Aorta (tissue), 5 donors: ENCODE results near the gene CBX8. TPM values are rescaled to one million over a fixed set of nuclear protein-coding genes. Genes with fewer than 3 reads are reported as not detected.
A peak's percentile ranks its signal among the peaks of the same experiment; 100 is the strongest.

Experiments used
- ATAC-seq: fragments of 200-7000 bp; cut with Tn5 transposase; one replicate; pipeline ENCODE4 v1.9.1; 2022; ENCODE audit warnings: moderate library complexity; ENCODE audit not compliant: low FRiP score
- DNase-seq, 2 donors: peaks; one replicate each; pipeline ENCODE4 v3.0.0-alpha.2; 2020
- H3K27ac ChIP-seq, 2 donors: one replicate each; pipeline ENCODE4 v1.5.1; 2013; ENCODE audit warnings: low read length in 2 of 2, mild to moderate bottlenecking in 2 of 2, moderate library complexity in 2 of 2, control low read depth in 1 of 2, inconsistent platforms in 1 of 2, low read depth in 1 of 2
- H3K27me3 ChIP-seq, 2 donors: one replicate each; pipeline ENCODE4 v1.6.1; 2013; ENCODE audit warnings: control low read depth in 1 of 2, low read length in 1 of 2, mild to moderate bottlenecking in 1 of 2, moderate library complexity in 1 of 2; ENCODE audit not compliant: insufficient read depth in 2 of 2, control insufficient read depth in 1 of 2
- H3K36me3 ChIP-seq, 2 donors: one replicate each; pipeline ENCODE4 v1.6.1; 2013; ENCODE audit warnings: control low read depth in 1 of 2, low read length in 1 of 2, mild to moderate bottlenecking in 1 of 2; ENCODE audit not compliant: insufficient read depth in 2 of 2, control insufficient read depth in 1 of 2
- H3K4me1 ChIP-seq, 2 donors: one replicate each; pipeline ENCODE4 v1.6.1; 2013; ENCODE audit warnings: low read length in 2 of 2, control low read depth in 1 of 2, mild to moderate bottlenecking in 1 of 2, moderate library complexity in 1 of 2; ENCODE audit not compliant: insufficient read depth in 2 of 2, control insufficient read depth in 1 of 2
- H3K4me3 ChIP-seq, 2 donors: one replicate each; pipeline ENCODE4 v1.5.1; 2013; ENCODE audit warnings: low read length in 2 of 2, control low read depth in 1 of 2, mild to moderate bottlenecking in 1 of 2
- H3K9me3 ChIP-seq: one replicate; pipeline ENCODE4 v1.6.1; 2013; ENCODE audit warnings: mild to moderate bottlenecking, low read length; ENCODE audit not compliant: control insufficient read depth
- WGBS, 2 donors: extraction: QIAGEN DNeasy Blood & Tissue Kit; methylation state at CpG; one replicate each; pipeline ENCODE4 v1.1.7; 2013; 5-methylcytosine and 5-hydroxymethylcytosine counted together
- intact Hi-C, 2 donors: fragments of 100-400 bp; cut with DNase I; formaldehyde crosslinking; loops; one replicate each; pipeline versions ENCODE4 v1.14.2 to v1.15.0; 2022
- polyA plus RNA-seq, 2 donors: library from polyadenylated mRNA; stranded (reverse); fragments of 200-250 nt; gene quantifications; one replicate each; pipeline ENCODE4 v1.2.3, GENCODE V29; 2013
- total RNA-seq, 2 donors: library from RNA; stranded (reverse); fragmentation: NEBNext Ultra II Directional; extraction: Animal tissue kit (Norgen Biotek cat#: 25700); gene quantifications; one replicate each; pipeline ENCODE4 v1.2.1, GENCODE V29; 2021
- donor health status: healthy with polysubstance abuse.
- donor health status: Bipolar disorder and iron deficiency.
- donor health status: DM: no; HTN: no; CAD: no.
- donor health status: DM: no; HTN: no; CAD: no.
- donor health status: DM: yes; HTN: yes; CAD: no.

Gene CBX8
- total and polyA plus RNA-seq, 4 donors = 1.4 to 6.2 (median 3.9) TPM

DNA sequence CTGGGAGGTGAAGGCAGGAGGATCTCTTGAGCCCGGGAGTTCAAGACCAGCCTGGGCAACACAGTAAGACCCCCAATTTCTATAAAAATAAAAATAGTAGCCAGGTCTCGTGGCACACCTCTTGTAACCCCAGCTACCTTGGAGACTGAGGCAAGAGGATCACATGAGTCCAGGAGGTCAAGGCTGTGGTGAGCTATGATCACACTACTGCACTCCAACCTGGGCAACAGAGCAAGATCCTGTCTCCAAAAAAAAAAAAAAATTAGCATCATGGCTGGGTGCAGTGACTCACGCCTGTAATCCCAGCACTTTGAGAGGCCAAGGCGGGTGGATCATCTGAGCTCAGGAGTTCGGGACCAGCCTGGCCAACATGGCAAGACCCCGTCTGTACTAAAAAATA, 25.6 kb downstream of the CBX8 start:
- no peaks in the 10 kb centered on the region for H3K27me3 ChIP-seq
- H3K27ac ChIP-seq = no peak overlapping the region
- DNase-seq (peak in 1 of 2 donors; percentile 19), ATAC-seq (no peak)
- no peaks in the 10 kb centered on the region for H3K36me3 ChIP-seq
- H3K4me1 ChIP-seq = no peaks in the 10 kb centered on the region
- H3K4me3 ChIP-seq = no peak overlapping the region
- intact Hi-C loops = no loop called here
- no peaks in the 10 kb centered on the region for H3K9me3 ChIP-seq
- WGBS, 2 donors = 85 to 92% methylated on average over 6 of the region's 6 CpGs

DNA sequence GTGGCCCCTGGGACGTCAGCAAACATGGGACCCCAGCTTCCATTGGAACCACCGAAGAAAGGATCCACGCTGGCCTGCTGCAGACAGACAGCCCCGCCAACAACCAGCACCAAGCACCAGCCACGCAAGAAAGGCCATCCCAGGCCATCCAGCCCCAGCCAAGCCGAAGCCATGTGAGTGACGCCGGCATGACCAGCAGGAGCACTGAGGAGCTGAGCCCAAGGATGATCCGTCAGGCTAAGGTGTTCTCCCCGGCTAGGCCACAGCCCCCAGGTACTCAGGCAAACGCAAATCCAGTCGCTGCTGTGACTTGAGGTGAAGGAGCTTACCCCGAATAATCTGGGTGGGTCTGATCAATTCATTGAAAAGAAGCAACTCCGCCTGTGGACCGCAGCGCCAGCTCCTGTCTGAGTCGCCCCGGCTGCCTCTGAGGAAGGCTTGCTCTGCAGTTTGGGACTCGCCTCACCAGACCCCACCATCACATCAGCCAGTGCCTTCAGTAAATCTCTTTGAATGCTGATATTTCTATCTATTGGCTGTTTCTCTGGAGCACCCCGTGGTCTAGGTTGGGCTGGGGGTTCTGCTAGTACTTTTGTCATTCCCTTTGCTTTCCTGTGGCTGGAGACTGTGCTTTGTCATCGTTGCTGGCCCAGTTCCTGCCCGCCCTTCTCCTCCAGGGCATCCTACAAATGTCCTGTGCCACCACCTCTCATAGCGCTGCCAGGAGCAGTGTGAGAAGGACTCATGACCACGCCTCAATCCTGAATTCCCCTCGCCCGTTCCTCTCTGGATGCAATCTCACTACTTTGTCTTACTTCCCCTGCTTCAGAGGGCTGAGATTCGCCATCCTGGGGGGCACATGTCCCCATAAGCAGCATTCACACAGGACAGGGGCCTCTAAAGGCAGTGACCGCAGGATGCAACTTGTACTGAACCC, 27.0 kb downstream of the CBX8 start:
- peak in 1 of 2 donors; percentile 62 for DNase-seq
- no peaks in the 10 kb centered on the region for H3K36me3 ChIP-seq
- no peaks in the 10 kb centered on the region for H3K27me3 ChIP-seq
- intact Hi-C loops = no loop called here
- no peak overlapping the region for H3K27ac ChIP-seq
- no peak for ATAC-seq
- no peak overlapping the region for H3K4me3 ChIP-seq
- WGBS, 2 donors = 91 to 93% methylated on average over 28 of the region's 28 CpGs
- H3K9me3 ChIP-seq = no peaks in the 10 kb centered on the region
- H3K4me1 ChIP-seq = no peaks in the 10 kb centered on the region

DNA sequence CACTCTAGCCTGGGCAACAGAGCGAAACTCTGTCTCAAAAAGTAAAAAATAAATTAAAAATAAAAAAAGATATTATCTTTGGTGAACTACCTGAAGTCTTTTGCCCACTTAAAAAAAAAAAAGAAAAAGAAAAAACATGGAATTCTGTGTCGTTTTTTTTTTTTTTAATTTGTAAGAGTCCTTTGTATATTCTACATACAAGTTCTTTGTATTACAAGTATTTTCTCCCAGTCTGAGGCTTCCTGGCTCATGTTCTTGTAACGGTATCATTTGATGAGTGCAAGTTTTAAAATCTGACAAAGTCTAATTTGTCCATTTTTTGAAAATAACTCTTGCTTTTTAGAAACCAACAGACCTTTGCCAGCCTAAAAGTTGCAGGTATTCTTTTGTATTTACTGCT, 31.2 kb downstream of the CBX8 start:
- Histone ChIP-seq H3K9me3 (no peaks in the 10 kb centered on the region), H3K27me3 (no peaks in the 10 kb centered on the region), H3K36me3 (no peaks in the 10 kb centered on the region), H3K27ac (no peak overlapping the region), H3K4me1 (no peaks in the 10 kb centered on the region), H3K4me3 (no peak overlapping the region)
- WGBS, 2 donors = 76% methylated on average over 3 of the region's 3 CpGs
- no peak for DNase-seq
- no peak for ATAC-seq
- intact Hi-C loops = no loop called here

DNA sequence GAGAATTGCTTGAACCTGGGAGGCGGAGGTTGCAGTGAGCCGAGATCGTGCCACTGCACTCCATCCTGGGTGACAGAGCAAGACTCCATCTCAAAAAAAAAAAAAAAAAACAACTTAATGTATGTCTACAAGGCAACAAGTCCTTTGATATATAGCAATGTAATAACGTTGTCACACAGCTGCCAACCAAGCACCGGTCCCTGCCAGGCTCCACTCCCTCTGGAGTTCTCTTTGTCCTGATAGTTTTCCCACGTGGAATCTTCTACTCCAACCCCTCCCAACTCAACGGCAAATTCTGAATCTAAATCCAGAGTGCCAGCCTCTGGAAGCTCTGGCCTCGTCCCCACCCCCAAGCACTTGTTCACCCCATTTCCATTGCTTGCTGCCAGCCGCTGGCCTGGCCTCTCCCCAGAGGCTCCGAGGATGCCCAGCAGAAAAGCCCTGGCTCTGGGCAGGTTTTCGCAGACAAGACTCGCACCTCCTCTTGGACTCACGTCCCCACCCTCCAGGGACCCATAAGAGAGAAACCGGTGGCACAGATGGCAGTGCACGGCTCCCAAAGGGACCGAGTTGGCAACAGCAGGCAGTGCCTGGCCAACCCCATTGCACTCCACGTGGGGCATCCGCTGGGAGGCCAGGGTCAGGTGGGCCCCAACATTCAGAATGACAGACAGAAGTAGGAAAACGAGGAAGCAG, 34.8 kb downstream of the CBX8 start:
- DNase-seq = peak in 1 of 2 donors; percentile 68
- Histone ChIP-seq H3K36me3 (no peaks in the 10 kb centered on the region), H3K9me3 (no peaks in the 10 kb centered on the region), H3K27ac (no peak overlapping the region), H3K27me3 (no peaks in the 10 kb centered on the region), H3K4me1 (no peaks in the 10 kb centered on the region), H3K4me3 (no peak overlapping the region)
- WGBS, 2 donors = 46 to 58% methylated on average over 19 of the region's 19 CpGs
- ATAC-seq = no peak
- intact Hi-C loops = no loop called here

DNA sequence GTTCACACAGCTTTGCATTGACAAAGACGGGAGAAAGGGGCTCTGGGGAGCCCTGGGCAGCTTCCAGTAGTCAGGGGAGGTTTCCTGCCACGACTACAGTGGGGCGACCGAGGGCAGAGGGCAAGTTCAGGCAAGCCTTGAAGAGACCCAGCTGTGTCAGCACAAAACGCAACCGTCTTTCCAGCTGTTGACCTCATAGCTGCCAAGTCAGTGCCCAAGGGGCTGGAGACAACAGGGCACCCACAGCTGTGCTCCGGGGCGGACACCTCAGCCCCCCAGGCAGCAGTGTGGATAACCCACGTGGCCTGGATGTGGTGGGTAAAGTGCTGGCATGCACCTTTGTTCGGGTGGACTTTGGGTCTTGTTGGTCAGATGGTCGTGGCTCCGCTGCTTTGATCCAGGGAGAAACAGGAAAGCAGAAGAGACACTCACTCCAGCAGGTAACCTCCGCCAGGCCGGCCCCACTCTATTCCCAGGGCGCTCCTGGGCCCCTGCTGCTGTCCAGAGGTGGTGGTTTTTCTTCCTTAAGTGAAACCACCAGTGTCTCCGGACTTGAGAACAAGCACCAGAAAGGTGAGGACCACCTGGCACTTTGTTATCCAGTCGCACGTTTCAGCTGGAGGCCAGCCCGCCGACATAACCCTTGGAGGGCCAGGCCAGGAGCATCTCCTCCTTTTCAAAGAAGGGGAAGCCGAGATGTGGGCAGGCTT, 36.5 kb downstream of the CBX8 start:
- Histone ChIP-seq H3K4me3 (no peak overlapping the region), H3K9me3 (no peaks in the 10 kb centered on the region), H3K36me3 (no peaks in the 10 kb centered on the region), H3K27ac (no peak overlapping the region), H3K27me3 (no peaks in the 10 kb centered on the region), H3K4me1 (no peaks in the 10 kb centered on the region)
- peak in 1 of 2 donors; percentile 51 for DNase-seq
- WGBS, 2 donors = 83 to 89% methylated on average over 21 of the region's 21 CpGs
- ATAC-seq = no peak
- intact Hi-C loops = no loop called here

DNA sequence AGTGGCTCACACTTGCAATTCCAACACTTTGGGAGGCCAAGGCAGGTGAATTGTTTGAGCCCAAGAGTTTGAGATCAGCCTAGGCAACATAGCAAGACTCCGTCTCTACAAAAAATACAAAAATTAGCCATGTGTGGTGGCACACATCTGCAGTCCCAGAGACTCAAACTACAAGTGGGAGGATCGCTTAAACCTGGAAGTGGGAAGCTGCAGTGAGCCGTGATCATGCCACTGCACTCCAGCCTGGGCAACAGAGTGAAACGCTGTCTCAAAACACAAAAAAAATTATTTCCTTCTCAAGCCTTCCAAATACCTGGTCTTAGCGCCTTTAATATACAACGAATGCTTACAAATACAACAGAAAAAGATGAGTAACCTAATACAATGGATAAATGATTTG, 38.6 kb downstream of the CBX8 start:
- no peak overlapping the region for H3K27ac ChIP-seq
- DNase-seq (no peak), ATAC-seq (no peak)
- no peaks in the 10 kb centered on the region for H3K4me1 ChIP-seq
- WGBS, 2 donors = 91 to 92% methylated on average over 6 of the region's 6 CpGs
- no peak overlapping the region for H3K4me3 ChIP-seq
- H3K27me3 ChIP-seq = no peaks in the 10 kb centered on the region
- no peaks in the 10 kb centered on the region for H3K9me3 ChIP-seq
- intact Hi-C loops = no loop called here
- no peaks in the 10 kb centered on the region for H3K36me3 ChIP-seq

- H3K36me3 ChIP-seq = no peaks in the 10 kb centered on the region
- 95% methylated on average over 15 of the region's 15 CpGs for WGBS, 2 donors
These were observed 39.6 kb downstream of the CBX8 start for GRCh38 chr17:79757140-79757745.

GRCh38 chr17:79755591-79755990, 41.3 kb downstream of the CBX8 start:
- DNase-seq = peak in 1 of 2 donors; percentile 57
- ATAC-seq = no peak
- 84 to 87% methylated on average over 14 of the region's 14 CpGs for WGBS, 2 donors
- intact Hi-C loops = no loop called here
- Histone ChIP-seq H3K36me3 (no peaks in the 10 kb centered on the region), H3K4me3 (no peak overlapping the region), H3K27me3 (no peaks in the 10 kb centered on the region), H3K27ac (no peak overlapping the region), H3K4me1 (no peaks in the 10 kb centered on the region), H3K9me3 (no peaks in the 10 kb centered on the region)

More at GRCh38 chr17:79757140-79757745, 39.6 kb downstream of the CBX8 start:
- ATAC-seq (no peak), DNase-seq (peak in 1 of 2 donors; percentile 50)
- Histone ChIP-seq H3K4me1 (no peaks in the 10 kb centered on the region), H3K4me3 (no peak overlapping the region), H3K27ac (no peak overlapping the region), H3K27me3 (no peaks in the 10 kb centered on the region), H3K9me3 (no peaks in the 10 kb centered on the region)
- intact Hi-C loops = no loop called here
